ENCODE data around the gene BRINP2.

The BRINP2 gene

DNA sequence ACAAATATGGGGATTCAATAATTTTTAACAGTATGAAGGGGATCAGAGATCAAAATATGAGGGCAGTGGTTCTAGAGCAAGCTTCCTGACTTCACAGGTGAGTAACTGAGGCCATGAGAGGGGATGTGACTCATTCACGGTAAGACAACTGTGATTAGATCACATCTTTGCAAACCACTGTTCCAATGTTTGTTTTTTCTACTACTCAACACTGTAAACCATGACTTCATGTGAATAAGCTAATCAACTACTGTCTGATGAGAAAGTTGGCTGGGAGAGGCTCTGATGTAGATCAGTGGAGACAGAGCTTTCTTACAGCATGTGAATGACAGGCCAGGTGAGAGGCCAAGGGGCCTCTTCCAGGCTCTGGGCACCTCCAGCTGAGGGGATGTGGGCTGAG lies 84.7 kb downstream of the BRINP2 start:
- CTCF ChIA-PET: interaction anchor here (1.1 kb wide), 1 partner anchor 9 kb away, joined by 3 read pairs; no protein-coding TSS in a partner anchor

DNA sequence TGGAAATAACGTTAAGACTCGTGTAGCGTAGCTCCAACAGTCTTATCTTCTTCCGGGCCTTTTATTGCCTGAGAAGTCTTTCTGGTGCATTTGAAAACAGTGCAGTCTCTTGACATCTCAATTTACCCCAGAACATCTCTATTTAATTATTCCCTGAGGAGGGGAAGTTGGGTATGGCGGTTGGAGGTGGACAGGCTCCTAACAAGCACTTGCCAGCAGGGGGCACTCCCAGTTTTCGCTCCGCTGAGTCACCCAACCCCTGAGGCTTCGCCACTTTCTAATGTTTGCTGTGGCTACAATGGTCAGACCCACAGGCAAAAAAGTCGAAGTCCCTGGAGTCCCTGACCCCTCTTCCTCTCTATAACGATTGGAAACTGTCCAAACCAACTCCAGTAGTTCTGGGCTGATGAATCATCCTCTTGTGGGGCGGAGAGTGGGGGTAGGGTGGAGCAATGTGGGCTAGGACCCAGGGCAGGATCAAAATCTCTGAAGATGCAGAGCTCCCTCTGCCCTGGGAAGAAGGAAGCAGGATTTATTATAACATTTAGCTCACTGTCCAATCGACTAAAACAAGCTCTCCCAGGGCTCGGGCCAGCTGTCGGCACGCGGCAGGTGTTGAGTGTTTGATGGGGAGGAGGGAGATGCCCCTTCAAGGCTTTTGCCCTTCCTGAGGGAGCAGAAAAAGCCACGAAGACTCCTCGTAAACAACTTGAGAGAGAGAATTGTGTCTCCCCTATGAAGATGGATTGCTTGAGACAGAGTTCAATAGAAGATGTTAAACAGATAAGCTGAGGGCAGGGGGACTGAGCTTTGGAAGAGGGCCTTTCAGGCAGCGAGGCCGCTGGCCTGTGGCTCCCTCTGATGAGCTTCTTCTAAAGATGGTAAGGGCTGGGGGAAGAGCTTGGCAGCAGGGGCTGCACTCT lies 85.7 kb downstream of the BRINP2 start:
- DNase-seq (ENCODE audit: extremely low spot score): peak; percentile 73
- TF ChIP-seq, protein P1, sequence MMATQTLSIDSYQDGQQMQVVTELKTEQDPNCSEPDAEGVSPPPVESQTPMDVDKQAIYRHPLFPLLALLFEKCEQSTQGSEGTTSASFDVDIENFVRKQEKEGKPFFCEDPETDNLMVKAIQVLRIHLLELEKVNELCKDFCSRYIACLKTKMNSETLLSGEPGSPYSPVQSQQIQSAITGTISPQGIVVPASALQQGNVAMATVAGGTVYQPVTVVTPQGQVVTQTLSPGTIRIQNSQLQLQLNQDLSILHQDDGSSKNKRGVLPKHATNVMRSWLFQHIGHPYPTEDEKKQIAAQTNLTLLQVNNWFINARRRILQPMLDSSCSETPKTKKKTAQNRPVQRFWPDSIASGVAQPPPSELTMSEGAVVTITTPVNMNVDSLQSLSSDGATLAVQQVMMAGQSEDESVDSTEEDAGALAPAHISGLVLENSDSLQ (IDR thresholded peaks at IDR 0.05): 0 out of 2 replicates have a peak, but pooled peaks have one; percentile 20
- TF ChIP-seq TARDBP (IDR thresholded peaks at IDR 0.05): no peak
- ChIA-PET CTCF (interaction anchor here (0.6 to 1.8 kb wide), 4 partner anchors 22 to 492 kb away, joined by 3 to 4 read pairs (median 3); no protein-coding TSS in a partner anchor), POLR2A (no interaction called here)

More for the DNA sequence above, 84.7 kb downstream of the BRINP2 start:
- TF ChIP-seq HDGF (IDR thresholded peaks at IDR 0.05; ENCODE audit: borderline replicate concordance) (no peak), NFRKB (IDR thresholded peaks at IDR 0.05) (no peak), SP1 (IDR thresholded peaks at IDR 0.05) (no peak), ARNT (IDR thresholded peaks at IDR 0.05) (no peak), ELF4 (IDR thresholded peaks at IDR 0.05) (no peak), TARDBP (IDR thresholded peaks at IDR 0.05) (no peak), SUZ12 (IDR thresholded peaks at IDR 0.05) (no peak), FOXK2 (IDR thresholded peaks at IDR 0.05) (no peak), FOXM1 (IDR thresholded peaks at IDR 0.05; ENCODE audit: borderline replicate concordance) (no peak), FOXA1 (IDR thresholded peaks at IDR 0.05) (no peak)
- POLR2A ChIA-PET: no interaction called here
- no peak for DNase-seq (ENCODE audit: extremely low spot score)

DNA sequence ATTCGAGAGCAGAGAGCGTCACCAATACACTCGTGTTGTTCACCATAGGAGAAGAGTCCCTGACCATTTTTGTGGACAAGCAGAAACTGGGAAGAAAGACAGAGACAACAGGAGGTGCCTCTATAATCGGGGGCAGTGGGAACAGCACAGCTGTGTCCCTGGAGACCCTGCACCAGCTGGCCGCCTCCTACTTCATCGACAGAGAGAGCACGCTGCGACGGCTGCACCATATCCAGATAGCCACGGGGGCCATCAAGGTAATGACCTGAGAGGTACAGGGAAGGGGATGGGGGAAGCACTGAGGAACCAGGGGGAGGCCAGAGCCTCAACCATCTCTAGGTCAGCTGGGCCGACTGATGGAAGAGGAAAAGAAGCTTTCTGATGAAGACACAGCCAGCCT lies 86.4 kb downstream of the BRINP2 start:
- ChIA-PET POLR2A (no interaction called here), CTCF (interaction anchor here (0.6 to 1.8 kb wide), 4 partner anchors 23 to 491 kb away, joined by 3 to 4 read pairs (median 3); no protein-coding TSS in a partner anchor)
- no peak for DNase-seq (ENCODE audit: extremely low spot score)
- no peak for TF ChIP-seq CTBP1 (IDR thresholded peaks at IDR 0.05; ENCODE audit: borderline replicate concordance)

DNA sequence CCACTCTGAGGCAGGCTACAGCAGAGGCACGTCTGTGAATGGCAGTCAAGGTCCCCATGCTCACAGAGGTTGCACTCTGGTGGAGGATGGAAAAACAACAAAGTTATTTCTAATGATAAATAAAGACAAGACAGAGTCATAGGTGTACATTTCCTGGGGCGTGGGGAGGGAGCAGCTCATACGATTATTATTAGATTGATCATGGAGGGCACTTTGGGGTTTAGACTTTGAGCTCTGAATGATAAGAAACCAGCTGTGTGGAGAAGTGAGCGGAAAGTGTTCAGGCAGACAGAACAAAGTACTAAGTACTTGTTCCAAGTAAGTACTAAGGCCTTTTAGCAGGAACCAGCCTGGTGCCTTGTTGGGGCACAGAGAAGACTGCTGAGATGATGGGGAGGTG lies 86.8 kb downstream of the BRINP2 start:
- CTCF ChIA-PET: interaction anchor here (1.8 kb wide), 1 partner anchor 97 kb away, joined by 4 read pairs; no protein-coding TSS in a partner anchor
- TF ChIP-seq SUZ12 (IDR thresholded peaks at IDR 0.05) (no peak), FOXM1 (IDR thresholded peaks at IDR 0.05; ENCODE audit: borderline replicate concordance) (no peak), LEF1 (IDR thresholded peaks at IDR 0.05; ENCODE audit: borderline replicate concordance) (no peak), CTBP1 (IDR thresholded peaks at IDR 0.05; ENCODE audit: borderline replicate concordance) (no peak), SP1 (IDR thresholded peaks at IDR 0.05) (no peak), FOXA1 (IDR thresholded peaks at IDR 0.05) (no peak), TARDBP (IDR thresholded peaks at IDR 0.05) (no peak), ARNT (IDR thresholded peaks at IDR 0.05) (no peak), FOXK2 (IDR thresholded peaks at IDR 0.05) (no peak), BHLHE40 (IDR thresholded peaks at IDR 0.05; ENCODE audit: borderline replicate concordance) (no peak), L3MBTL2 (conservative IDR thresholded peaks at IDR 0.05) (no peak), NFRKB (IDR thresholded peaks at IDR 0.05) (no peak), ZNF384 (IDR thresholded peaks at IDR 0.05) (no peak), ELF4 (IDR thresholded peaks at IDR 0.05) (no peak), HDGF (IDR thresholded peaks at IDR 0.05; ENCODE audit: borderline replicate concordance) (no peak)
- TF ChIP-seq, protein P1 (IDR thresholded peaks at IDR 0.05): no peak
- DNase-seq (ENCODE audit: extremely low spot score): no peak
- POLR2A ChIA-PET: no interaction called here

DNA sequence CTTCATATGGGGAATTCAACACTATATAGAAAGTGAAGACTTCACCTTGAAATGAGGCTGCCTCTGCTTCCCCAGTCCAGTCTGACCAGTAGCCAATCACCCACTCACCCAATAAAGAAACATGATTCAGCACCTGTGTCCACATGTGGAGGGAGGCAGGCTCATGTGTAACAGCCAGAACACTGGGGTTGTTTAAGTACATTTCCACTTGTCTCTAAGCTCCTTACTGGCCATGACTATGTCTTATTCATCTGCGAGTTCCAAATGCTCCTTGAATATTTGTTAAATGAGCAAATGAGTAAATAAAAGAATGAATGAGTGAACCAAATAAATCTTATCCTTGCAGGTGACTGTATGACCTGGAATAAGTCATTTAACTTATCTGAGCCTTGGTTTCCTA lies 100.1 kb downstream of the BRINP2 start:
- POLR2A ChIA-PET: no interaction called here

DNA sequence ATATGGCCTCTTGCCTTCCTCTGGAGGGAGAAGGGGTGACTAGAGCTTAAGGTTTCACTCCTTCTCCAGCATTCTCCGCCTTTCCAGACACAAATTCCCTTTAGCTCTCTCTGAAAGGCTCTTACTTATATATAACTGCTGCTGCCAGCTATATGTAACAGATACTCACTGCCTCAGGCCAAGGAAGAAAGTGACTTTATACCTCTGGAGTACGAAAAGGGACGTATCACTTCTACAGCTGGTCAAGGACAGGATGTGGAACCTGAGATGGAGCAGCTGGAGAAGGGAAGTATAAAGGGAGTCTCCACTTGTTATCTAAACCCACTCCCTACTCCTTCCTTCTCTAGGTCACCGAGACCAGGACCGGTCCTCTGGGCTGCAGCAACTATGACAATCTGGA lies 102.4 kb downstream of the BRINP2 start:
- TF ChIP-seq SP1 (IDR thresholded peaks at IDR 0.05) (no peak), SUZ12 (IDR thresholded peaks at IDR 0.05) (no peak), BHLHE40 (IDR thresholded peaks at IDR 0.05; ENCODE audit: borderline replicate concordance) (no peak), LEF1 (IDR thresholded peaks at IDR 0.05; ENCODE audit: borderline replicate concordance) (no peak), FOXA1 (IDR thresholded peaks at IDR 0.05) (no peak), HDGF (IDR thresholded peaks at IDR 0.05; ENCODE audit: borderline replicate concordance) (no peak), L3MBTL2 (conservative IDR thresholded peaks at IDR 0.05) (no peak), TARDBP (IDR thresholded peaks at IDR 0.05) (no peak), FOXK2 (IDR thresholded peaks at IDR 0.05) (no peak), ELF4 (IDR thresholded peaks at IDR 0.05) (no peak), ZNF384 (IDR thresholded peaks at IDR 0.05) (no peak), ARNT (IDR thresholded peaks at IDR 0.05) (no peak), FOXM1 (IDR thresholded peaks at IDR 0.05; ENCODE audit: borderline replicate concordance) (no peak), CTBP1 (IDR thresholded peaks at IDR 0.05; ENCODE audit: borderline replicate concordance) (no peak), NFRKB (IDR thresholded peaks at IDR 0.05) (no peak)
- TF ChIP-seq, protein P1 (IDR thresholded peaks at IDR 0.05): no peak
- ChIA-PET POLR2A (no interaction called here), CTCF (no interaction called here)
- no peak for DNase-seq (ENCODE audit: extremely low spot score)

More for the DNA sequence above, 100.1 kb downstream of the BRINP2 start:
- CTCF ChIA-PET: no interaction called here
- DNase-seq (ENCODE audit: extremely low spot score): no peak
- TF ChIP-seq L3MBTL2 (conservative IDR thresholded peaks at IDR 0.05) (no peak), ELF4 (IDR thresholded peaks at IDR 0.05) (no peak), LEF1 (IDR thresholded peaks at IDR 0.05; ENCODE audit: borderline replicate concordance) (no peak), ARNT (IDR thresholded peaks at IDR 0.05) (no peak), SP1 (IDR thresholded peaks at IDR 0.05) (no peak), FOXM1 (IDR thresholded peaks at IDR 0.05; ENCODE audit: borderline replicate concordance) (no peak), BHLHE40 (IDR thresholded peaks at IDR 0.05; ENCODE audit: borderline replicate concordance) (no peak), TARDBP (IDR thresholded peaks at IDR 0.05) (no peak)

Data from HEK293T (cell line).